Cardiac muscle cell (in vitro differentiated cells and primary cell): ENCODE measurements around the gene GPRC6A. TPM values are rescaled to one million over a fixed set of nuclear protein-coding genes. Genes with fewer than 3 reads are reported as not detected.
A peak's percentile ranks its signal among the peaks of the same experiment; 100 is the strongest.

Experiments used
- DNase-seq, 2 donors: peaks; one replicate each; pipeline versions ENCODE4 v3.0.0 to v3.0.0-alpha.2; 2010 to 2017; ENCODE audit warnings: low read depth in 1 of 2, low spot score in 1 of 2
- H3K27ac ChIP-seq: fragments of 200-600 bp; sonication (generic); 2 replicates; pipeline ENCODE4 v1.5.1; 2016
- H3K27me3 ChIP-seq: fragments of 200-600 bp; sonication (generic); 2 replicates; pipeline ENCODE4 v1.6.0; 2016; ENCODE audit warnings: control low read depth
- H3K36me3 ChIP-seq: fragments of 200-600 bp; sonication (generic); 2 replicates; pipeline ENCODE4 v1.5.1; 2016; ENCODE audit warnings: control low read depth
- H3K4me1 ChIP-seq: fragments of 200-600 bp; sonication (generic); 2 replicates; pipeline ENCODE4 v1.8.1; 2017; ENCODE audit warnings: low read depth, mild to moderate bottlenecking, mixed run types
- H3K4me3 ChIP-seq: fragments of 200-600 bp; sonication (generic); 2 replicates; pipeline ENCODE4 v1.5.1; 2016; ENCODE audit warnings: mild to moderate bottlenecking
- H3K9me3 ChIP-seq: fragments of 200-600 bp; sonication (generic); 2 replicates; pipeline ENCODE4 v1.5.1; 2017; ENCODE audit warnings: low read depth, mild to moderate bottlenecking, control low read depth
- polyA plus RNA-seq: library from polyadenylated mRNA; unstranded; fragments of >200 nt; fragmentation: Nextera tagmentation; extraction: Ambion mirVana; gene quantifications from 2 replicates; pipeline ENCODE4 v1.2.1, GENCODE V29; 2016
- total RNA-seq: library from RNA; depleted of rRNA; stranded (reverse); fragments of >200 nt; gene quantifications from 2 replicates; pipeline ENCODE4 v1.2.3, GENCODE V29; 2016
- TF ChIP-seq, protein P1 (sequence below): IDR thresholded peaks from 2 replicates; pipeline ENCODE4 v1.5.1; 2012; ENCODE audit warnings: low read depth, mild to moderate bottlenecking, low read length

The GPRC6A gene
- total and polyA plus RNA-seq, 2 experiments from 2014 or later, result not detected

DNA sequence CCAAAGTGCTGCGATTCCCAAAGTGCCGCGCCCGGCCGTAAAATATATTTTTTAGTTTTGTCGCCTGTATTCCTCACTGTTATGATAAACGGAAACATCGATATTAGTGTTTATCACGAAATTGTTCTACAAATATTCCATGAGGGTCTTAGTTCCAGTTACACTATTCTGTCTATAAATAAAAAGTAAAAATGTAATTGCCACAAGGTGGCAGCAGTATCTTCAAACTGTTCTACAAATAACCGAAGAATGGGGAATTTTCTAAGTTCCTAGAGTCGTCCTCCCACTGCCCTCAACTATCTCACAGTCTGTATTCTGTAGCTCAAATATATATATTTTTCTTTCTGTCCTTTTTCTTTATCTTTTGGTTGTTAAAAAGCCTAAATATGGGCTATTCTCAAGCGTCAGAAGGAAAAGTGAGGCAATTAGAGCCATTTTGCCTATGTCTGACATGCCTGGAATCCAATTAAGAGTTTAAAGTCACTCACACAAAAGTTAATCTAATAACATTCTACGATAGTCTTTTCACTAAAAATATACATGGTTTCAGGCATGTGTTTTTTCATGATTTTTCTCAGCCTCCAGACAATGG is 49.2 kb downstream of the GPRC6A start:
- Histone ChIP-seq H3K4me3 (no peak overlapping the region), H3K9me3 (no peaks in the 10 kb centered on the region), H3K27ac (no peak overlapping the region), H3K27me3 (no peaks in the 10 kb centered on the region), H3K36me3 (no peaks in the 10 kb centered on the region), H3K4me1 (no peaks in the 10 kb centered on the region)
- DNase-seq, result peak; percentile 52 to 58
- TF ChIP-seq, protein P1, sequence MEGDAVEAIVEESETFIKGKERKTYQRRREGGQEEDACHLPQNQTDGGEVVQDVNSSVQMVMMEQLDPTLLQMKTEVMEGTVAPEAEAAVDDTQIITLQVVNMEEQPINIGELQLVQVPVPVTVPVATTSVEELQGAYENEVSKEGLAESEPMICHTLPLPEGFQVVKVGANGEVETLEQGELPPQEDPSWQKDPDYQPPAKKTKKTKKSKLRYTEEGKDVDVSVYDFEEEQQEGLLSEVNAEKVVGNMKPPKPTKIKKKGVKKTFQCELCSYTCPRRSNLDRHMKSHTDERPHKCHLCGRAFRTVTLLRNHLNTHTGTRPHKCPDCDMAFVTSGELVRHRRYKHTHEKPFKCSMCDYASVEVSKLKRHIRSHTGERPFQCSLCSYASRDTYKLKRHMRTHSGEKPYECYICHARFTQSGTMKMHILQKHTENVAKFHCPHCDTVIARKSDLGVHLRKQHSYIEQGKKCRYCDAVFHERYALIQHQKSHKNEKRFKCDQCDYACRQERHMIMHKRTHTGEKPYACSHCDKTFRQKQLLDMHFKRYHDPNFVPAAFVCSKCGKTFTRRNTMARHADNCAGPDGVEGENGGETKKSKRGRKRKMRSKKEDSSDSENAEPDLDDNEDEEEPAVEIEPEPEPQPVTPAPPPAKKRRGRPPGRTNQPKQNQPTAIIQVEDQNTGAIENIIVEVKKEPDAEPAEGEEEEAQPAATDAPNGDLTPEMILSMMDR, result peak; percentile 32

DNA sequence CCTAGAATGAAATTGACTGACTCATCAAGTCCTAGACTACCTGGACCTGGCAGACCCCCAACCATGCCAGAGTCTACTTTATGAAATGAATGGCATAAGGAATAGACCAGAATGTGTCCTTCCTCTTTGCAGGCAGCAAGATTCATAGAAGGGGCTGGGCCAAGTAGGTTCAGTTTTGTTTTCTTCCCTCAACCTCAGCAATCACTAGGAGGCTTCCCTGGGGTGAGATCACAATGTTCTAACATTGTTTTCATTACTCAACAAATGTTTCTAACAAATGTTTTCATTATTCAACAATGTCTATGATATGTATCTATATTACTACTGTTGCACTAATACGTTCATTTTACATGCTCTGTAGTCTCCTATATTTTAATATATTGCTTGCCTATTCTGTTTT is 55.0 kb downstream of the GPRC6A start:
- H3K9me3 ChIP-seq, result no peaks in the 10 kb centered on the region
- peaks cover 5% of the 10 kb centered on the region for H3K27me3 ChIP-seq
- H3K4me3 ChIP-seq, result no peak overlapping the region
- no peaks in the 10 kb centered on the region for H3K36me3 ChIP-seq
- TF ChIP-seq, protein P1, result no peak
- no peaks in the 10 kb centered on the region for H3K4me1 ChIP-seq
- no peak overlapping the region for H3K27ac ChIP-seq
- no peak for DNase-seq

DNA sequence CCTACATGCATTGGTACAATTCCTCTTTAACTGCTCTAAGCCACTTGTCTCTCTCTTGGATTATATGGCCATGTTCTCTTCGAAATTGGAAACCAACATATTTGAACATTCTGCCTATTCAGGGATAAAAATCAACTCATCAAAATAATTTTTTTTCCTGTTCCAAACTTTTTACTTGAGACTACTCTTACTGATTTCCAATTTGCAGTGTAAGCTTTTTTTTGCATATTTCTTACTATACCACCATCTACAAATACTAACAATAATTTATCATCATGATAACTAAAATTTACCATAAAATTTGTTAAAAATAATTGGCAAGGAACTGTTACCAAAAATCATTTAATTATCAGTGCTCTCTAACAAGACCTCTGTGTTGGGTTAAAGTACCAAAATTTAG is 56.4 kb downstream of the GPRC6A start:
- Histone ChIP-seq H3K9me3 (no peaks in the 10 kb centered on the region), H3K4me3 (no peak overlapping the region), H3K27ac (no peak overlapping the region), H3K4me1 (no peaks in the 10 kb centered on the region), H3K27me3 (peaks cover 5% of the 10 kb centered on the region), H3K36me3 (no peaks in the 10 kb centered on the region)
- TF ChIP-seq, protein P1, result no peak
- no peak for DNase-seq

DNA sequence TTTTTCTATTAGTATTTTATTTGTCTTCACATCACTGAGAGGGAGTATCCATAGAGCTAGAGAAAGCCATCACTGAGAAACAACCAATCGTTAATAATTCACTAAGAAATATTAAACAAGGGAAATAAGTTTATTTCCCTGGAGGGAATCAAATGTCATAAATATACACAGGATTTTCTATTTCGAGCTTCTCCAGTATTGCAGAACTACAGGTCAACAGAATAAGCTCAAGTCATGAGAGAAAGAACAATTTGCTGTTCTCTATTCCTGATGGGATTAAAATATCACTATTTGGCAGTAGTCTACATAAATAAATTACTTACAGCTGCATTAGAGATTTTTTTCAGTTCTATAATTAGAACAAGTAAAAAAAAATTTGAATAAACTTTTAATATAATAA is 61.2 kb downstream of the GPRC6A start:
- Histone ChIP-seq H3K4me3 (no peak overlapping the region), H3K9me3 (no peaks in the 10 kb centered on the region), H3K27ac (no peak overlapping the region), H3K36me3 (no peaks in the 10 kb centered on the region), H3K27me3 (peaks cover 53% of the 10 kb centered on the region), H3K4me1 (no peaks in the 10 kb centered on the region)
- DNase-seq, result no peak
- TF ChIP-seq, protein P1, result no peak

DNA sequence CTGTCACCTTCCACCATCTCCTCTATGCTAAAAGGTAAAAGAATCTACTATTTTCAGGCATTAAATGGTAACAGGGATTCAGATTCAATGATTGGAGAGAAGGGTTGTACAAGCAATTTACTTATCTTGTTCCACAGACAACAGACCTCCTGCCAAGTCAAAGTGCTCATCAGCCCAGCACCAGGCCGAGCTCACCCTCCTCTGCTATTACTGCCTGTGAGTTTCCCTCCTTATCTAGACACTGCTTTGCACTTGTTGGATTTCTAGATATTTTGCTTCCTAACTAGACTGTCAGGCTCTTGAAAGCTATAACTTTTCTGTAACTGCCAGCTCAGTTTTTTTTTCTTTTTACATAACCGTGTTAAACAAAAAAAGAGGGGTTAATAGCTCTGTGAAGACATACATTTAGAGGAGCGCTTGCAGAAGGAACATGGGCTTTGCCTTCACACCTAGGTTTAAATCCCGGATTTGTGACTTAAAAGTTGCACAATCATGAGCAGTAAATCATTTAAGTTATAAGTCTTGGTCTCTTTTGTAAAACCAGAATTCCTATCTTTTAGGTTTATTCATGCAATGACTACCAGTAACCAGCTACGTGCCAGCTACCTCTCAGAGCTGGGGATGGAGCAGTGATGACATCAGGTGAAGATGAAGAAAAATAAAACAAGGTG is 62.2 kb downstream of the GPRC6A start:
- no peak for DNase-seq
- H3K4me3 ChIP-seq, result no peak overlapping the region
- H3K27me3 ChIP-seq, result peaks cover 54% of the 10 kb centered on the region
- H3K27ac ChIP-seq, result no peak overlapping the region
- H3K9me3 ChIP-seq, result no peaks in the 10 kb centered on the region
- TF ChIP-seq, protein P1, result no peak
- no peaks in the 10 kb centered on the region for H3K36me3 ChIP-seq
- H3K4me1 ChIP-seq, result no peaks in the 10 kb centered on the region
